Measurements from ENCODE around the gene POLR2B.
"Not testable (repeated sequence)": the region's sequence is repeated elsewhere in the genome, so short reads cannot be mapped to it uniquely, and the experiment has no call there.

Gene POLR2B

GRCh38 chr4:56978750-56979303, at the start of gene POLR2B:
TSS of gene POLR2B (plus strand) at chr4:56978896. CDS start at chr4:56978986, 90 bp downstream.
- peak; percentile 95 for DNase-seq

- no peak for DNase-seq
Measured at GRCh38 chr4:56930638-56931037, 48.1 kb upstream of the POLR2B start.

- no peak for DNase-seq
Measured at GRCh38 chr4:56931924-56932323, 46.8 kb upstream of the POLR2B start.

- DNase-seq, result no peak
Measured at GRCh38 chr4:56937262-56937661, 41.4 kb upstream of the POLR2B start.

- DNase-seq, result not testable (repeated sequence)
Measured at GRCh38 chr4:56939826-56940225, 38.9 kb upstream of the POLR2B start.

- DNase-seq, result no peak
Measured at GRCh38 chr4:56940403-56940802, 38.3 kb upstream of the POLR2B start.

GRCh38 chr4:56940971-56941370, 37.7 kb upstream of the POLR2B start:
- DNase-seq, result no peak

GRCh38 chr4:56941403-56941802, 37.3 kb upstream of the POLR2B start:
- no peak for DNase-seq

- DNase-seq, result no peak
Measured at GRCh38 chr4:56953680-56954520, 24.8 kb upstream of the POLR2B start.

GRCh38 chr4:56958111-56958517, 20.6 kb upstream of the POLR2B start:
- no peak for DNase-seq

- DNase-seq, result no peak
Measured at GRCh38 chr4:56959100-56959499, 19.6 kb upstream of the POLR2B start.

GRCh38 chr4:56961107-56961500, 17.6 kb upstream of the POLR2B start:
- DNase-seq, result no peak

- DNase-seq, result no peak
Measured at GRCh38 chr4:56971383-56971782, 7.3 kb upstream of the POLR2B start.

GRCh38 chr4:56972389-56972788, 6.3 kb upstream of the POLR2B start:
- DNase-seq, result no peak

- no peak for DNase-seq
Measured at GRCh38 chr4:56972809-56973208, 5.9 kb upstream of the POLR2B start.

- no peak for DNase-seq
Measured at GRCh38 chr4:56973336-56973735, 5.4 kb upstream of the POLR2B start.

- peak; percentile 23 for DNase-seq
Measured at GRCh38 chr4:56976283-56976836, 2.3 kb upstream of the POLR2B start.

GRCh38 chr4:56976837-56977320, 1.8 kb upstream of the POLR2B start:
- peak; percentile 65 for DNase-seq

GRCh38 chr4:56977321-56978012, 1.2 kb upstream of the POLR2B start, which contains the start of gene NOA1:
TSS of gene NOA1 (minus strand) at chr4:56977606. CDS start at chr4:56977585, 21 bp downstream.
- DNase-seq, result peak; percentile 98

- peak; percentile 71 for DNase-seq
Measured at GRCh38 chr4:56979421-56980072, 851 bp downstream of the POLR2B start.

- DNase-seq, result no peak
Measured at GRCh38 chr4:56981795-56982201, 3.1 kb downstream of the POLR2B start.

- no peak for DNase-seq
Measured at GRCh38 chr4:56986192-56986591, 7.5 kb downstream of the POLR2B start.

GRCh38 chr4:56986952-56987351, 8.3 kb downstream of the POLR2B start:
- no peak for DNase-seq

Measured in activated CD4-positive, alpha-beta T cell treated with anti-CD3 and anti-CD28 coated beads for 48 hours (primary cell).